GM19099 (cell line): Measurements from ENCODE around the gene PPP1R13B.

ENCODE experiments used
- POLR2A ChIP-seq: IDR thresholded peaks from 3 replicates; pipeline ENCODE4 v1.6.1; 2011; ENCODE audit warnings: low read depth; ENCODE audit not compliant: insufficient read length; ENCODE audit errors: extremely low read depth

The PPP1R13B gene

DNA sequence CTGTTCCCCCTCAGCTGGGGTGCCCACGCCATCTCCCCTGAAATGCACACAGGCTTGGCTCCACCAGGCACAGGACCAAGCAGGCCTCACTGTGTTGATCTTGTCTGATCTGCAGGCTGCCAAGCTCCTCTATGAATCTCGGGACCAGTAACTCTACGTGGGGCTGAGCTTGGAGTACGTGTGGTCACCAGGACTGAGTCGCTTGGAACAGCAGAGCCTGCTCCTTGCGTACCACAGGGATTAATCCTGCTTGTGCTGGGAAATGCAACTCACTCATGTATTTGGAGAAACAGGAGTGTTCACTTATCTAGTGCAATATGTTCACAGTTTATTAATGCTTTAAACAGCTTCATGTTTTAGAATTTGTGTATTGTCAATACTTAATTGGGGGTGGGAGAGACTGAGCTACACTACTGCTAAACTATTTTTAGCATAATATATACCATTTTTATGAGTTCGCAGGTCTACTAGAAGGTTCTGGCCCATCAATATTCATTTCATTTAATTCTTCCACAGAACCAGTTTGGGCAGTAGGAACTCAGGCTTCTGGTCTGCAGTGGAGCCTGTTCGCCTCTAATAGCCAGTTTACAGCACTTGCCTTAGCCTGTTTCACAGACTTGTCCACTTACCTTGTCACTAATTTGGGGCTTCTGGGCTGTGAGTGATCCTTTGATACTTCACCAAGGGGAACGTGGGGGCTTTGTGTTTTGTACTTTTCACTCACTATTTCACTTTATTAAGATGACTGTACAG, 114.3 kb downstream of the PPP1R13B start:
- TF ChIP-seq POLR2A: no peak

DNA sequence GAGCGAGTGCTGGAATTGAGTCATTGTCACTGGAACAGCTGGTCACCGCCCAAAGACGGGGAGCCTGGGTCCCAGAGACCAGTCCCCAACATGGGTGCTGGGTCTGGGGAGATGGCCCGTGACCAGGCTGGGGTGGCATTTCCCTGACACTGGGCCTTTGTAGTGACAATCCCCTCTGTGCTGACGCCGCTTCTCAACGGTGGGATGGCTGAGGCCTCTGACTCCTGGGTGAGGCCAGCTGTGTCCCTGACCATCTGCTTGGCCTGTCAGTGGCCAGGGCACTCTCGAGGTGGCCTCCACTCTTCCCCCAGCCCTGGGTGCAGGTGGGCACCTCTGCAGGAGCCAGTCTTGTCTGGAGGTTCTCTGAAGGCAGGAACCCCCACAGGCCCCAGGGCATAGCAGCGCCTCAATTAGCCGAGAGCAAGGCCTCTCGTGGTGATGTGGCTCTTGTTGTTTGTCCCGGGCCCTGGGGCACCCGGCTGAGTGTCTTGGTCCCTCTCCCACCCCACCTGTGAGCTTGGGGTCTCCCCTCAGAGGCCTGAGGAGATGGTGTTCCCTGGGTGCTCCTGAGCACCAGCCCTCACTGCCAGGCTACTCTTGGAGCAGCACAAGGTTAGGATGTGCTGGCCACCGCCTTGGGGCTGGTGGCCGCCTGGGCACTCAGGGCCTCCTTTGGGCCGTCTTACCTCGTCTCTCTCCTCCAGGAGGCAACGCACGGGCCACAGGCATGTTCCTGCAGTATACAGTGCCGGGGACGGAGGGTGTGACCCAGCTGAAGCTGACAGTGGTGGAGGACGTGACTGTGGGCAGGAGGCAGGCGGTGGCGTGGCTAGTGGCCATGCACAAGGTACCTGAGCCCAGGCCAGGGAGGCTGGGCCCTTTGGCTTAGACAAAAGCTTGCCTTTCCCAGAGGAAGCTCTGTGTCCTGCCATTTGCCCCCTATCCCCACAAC, 115.2 kb downstream of the PPP1R13B start:
- no peak for TF ChIP-seq POLR2A

DNA sequence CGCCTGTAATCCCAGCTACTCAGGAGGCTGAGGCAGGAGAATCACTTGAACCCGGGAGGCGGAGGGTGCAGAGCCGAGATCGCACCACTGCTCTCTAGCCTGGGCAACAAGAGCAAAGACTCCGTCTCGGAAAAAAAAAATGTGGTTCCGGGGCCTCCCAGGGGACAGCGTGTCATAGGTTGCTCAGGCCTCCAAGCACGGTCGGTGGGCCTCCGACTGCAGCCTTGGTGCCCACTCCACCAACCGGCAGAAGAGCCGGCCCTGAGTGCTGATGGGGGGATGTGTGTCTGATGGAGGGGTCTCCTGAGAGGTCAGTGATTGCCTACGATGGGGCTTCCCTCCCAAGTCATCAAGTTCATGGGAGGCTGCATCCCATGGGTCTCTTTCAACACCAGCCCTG, 115.9 kb downstream of the PPP1R13B start:
- TF ChIP-seq POLR2A: no peak

DNA sequence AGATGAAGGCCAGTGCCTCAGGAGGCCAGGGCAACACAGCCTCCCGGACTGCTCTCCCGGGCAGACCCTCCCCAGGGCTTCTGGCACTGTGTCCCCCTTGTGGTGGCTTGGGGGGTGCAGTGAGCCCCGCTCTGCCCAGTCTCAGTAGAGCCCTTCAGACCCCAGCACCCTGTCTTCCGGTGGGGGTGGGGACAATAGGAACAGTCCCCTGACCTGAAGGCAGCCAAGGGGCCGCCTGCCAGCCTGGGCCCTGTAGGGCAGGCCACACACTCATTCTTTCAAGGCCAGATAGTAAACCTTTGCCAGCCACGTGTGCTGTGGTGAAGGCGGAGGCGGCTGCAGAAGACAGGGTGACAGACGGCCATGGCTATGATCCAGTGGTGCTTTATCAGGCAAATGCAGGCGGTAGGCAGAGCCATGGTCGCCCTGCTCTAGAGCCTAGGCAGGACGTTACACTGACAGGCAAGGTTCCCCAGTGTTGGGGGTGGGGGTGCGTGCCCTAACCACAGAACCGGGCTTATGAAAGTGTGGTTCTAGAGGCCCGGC, 116.8 kb downstream of the PPP1R13B start:
- TF ChIP-seq POLR2A: no peak

DNA sequence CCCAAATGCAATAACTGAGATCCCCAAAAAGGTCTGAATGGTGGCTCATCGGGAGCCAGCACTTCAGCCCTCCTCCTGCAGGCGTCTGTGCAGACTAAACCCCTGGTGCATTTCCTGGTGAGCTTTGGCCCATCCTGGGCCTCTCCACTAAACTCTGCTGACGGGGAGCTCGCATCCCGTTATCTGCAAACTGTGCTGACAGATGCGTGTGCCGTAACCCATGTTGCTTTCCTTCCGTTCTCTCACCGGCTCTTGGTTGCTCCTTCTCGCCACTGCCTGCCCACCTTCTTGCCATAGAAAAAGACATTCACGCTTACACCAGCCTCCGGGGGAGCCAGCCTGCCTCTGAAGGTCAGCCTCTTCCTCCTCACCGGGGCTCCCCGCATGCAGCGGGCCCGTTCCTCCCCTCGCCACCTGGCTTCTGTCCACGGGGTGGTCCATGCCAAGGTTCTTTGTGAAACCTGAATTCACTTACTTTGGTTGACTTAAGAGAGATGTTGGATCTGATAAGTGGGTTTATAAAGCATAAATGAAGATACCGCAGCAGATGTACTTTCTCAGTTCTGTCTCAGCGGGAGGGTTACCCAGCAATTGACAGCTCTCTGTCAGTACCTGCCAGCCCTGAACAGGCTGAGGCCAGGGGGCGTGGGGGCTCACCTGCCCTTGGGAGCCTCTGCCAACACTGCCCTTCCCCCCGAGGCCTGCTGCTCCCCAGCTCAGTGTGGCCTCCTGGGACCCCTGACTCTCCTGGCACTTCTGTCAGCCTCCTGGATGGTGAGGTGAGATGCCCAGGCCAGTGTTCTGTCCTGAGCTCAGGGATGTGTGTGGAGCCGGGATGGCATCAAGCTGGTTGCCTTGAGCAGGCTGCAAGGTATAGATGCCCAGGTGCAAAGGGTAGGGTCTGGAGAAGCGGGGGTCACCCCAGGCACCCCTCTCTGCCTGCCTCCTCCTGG, 117.6 kb downstream of the PPP1R13B start:
- no peak for TF ChIP-seq POLR2A

DNA sequence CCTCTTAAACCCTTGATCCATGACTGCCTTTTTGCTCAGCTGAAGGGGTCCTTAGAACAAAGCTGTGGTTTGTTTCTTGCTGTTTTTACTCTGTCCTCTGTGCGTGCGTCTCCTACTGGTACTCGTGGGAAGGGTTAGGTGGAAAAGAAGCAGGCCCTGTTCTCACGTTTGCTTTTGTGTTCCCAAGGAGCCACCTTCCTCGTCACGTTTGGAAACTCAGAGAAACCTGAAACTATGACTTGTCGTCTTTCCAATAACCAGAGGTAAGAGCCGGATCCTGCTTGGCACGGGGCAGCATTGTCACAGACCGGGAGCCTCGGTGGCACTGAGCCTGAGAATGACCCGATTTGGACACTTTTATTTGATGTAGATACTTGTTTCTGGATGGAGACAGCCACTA, 118.7 kb downstream of the PPP1R13B start:
- no peak for TF ChIP-seq POLR2A

DNA sequence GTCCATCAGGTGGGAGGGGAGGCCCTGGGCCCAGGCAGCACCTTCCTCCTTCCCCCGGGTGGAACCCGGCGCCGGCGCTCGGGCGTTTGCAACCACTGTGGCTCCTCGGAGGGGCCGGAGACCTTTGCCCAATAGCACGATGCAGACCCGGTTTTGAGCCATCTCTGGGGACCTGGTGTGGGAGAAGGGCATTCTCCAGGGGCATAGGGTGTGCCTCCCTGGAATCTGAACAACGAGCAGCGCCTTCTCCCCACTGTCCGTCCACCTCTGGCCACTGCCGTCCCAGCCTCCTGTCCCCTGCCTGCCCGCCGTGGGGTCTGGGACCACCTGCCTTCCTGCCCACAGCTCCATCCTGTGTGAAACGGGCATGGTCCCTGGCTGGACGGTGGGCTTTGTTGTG, 119.2 kb downstream of the PPP1R13B start:
- no peak for TF ChIP-seq POLR2A

DNA sequence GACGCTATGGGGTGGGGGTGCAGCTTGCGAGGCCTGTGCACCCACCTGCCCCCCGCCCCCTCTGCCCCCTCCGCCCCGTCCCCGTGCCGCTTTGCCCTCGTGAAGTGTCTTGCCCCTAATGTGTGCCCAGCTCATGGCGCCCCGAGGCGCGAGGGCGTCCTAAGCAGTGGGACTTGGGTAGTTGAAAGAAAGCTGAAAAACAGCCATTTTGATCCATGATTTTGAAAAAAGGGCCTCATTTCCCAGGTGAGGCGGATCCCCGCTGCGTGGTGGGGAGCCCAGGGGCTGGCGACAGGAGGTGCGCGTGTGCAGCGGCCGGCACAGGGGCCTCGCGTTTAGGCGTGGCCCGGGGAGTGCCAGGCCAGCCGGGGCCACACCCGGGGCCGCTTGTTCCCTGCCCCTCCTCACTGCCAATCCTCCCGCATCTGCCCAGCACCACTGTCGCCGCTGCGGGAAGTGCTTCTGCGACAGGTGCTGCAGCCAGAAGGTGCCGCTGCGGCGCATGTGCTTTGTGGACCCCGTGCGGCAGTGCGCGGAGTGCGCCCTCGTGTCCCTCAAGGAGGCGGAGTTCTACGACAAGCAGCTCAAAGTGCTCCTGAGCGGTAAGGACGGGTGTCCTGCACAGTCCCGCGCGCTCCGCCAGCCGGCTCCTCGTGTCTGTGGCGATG, 119.9 kb downstream of the PPP1R13B start:
- TF ChIP-seq POLR2A: no peak

DNA sequence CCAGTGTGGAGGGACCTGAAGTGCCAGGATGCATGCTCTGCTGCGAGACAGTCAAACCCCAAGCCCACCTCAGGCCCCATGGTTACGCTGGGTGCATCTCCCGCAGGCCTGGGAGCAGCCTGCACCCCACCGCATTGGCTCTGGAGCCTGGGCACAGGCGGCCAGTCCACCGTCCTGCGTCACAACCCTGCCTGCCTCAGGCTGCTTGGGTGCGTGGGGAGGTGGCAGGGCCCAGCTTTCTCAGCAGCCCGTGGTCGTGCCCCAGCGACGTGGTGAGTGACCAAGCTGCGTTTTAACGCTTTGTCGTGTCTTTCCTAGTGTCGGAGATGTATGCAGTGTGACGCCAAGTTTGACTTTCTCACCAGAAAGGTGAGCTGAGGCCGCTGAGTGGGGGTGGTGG, 120.9 kb downstream of the PPP1R13B start:
- TF ChIP-seq POLR2A: no peak

DNA sequence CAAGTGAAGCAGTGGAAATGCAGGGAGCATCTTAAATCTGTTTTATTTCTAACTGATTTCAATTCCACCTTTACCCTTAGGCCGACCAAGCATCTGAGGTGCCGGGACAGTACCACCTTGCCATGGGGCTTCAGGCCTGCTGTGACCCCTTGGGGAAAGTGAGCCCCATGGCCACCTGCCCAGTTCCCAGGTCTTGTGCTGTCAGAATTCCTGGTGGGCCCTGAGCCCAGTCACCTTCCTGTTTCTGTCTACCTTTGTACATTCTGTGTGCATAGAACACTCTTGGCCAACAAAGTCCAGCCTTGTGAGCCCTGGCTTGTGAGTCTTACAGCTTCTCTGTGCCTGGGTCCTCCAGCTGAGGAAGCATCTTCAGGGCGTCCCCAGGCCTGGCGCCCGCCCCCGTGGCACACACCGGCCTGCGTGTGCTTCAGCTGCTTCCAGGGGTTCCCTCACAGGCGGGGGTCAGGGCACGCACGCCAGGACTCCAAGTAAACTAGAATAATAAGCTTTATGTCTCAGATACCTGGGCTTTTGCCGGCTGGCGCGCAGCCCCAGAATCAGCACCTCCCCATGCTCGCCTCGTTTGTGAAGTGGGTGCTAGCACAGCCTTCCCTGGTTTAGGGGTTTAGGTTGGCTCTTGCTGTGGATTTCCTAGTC, 121.5 kb downstream of the PPP1R13B start:
- no peak for TF ChIP-seq POLR2A

DNA sequence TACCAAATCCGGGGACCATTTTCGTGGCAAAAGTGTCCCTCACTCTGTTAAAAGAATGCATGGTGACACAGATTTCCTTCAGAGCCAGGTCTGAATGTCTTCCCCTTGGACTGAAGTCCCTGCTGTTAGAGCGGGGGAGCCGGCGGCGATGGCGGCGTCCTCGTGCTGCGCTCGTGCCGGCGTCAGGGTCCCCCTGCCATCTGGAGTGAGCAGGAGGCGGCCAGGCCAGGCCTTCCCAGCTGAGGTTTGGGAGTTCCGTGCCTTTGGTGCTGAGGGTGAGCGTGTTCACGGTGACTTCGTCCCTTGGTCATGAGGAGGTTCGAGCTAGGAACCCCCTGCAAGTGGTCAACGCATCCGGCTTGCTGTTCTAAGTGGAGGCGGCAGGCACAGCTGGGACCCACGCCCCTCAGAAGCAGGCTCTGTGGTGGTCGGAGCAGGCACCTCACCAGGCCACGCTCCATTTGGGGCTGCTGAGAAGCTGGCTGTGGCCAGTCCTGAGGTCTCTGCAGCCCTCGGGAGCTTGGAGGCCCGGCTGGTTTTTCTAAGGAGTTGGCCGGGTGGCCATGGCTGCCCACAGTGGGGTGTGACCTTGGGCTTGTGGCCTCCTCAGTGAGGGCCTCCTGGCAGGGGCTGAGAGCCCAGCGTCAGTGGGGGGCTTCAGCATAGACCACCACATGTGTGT, 122.2 kb downstream of the PPP1R13B start:
- TF ChIP-seq POLR2A: no peak

DNA sequence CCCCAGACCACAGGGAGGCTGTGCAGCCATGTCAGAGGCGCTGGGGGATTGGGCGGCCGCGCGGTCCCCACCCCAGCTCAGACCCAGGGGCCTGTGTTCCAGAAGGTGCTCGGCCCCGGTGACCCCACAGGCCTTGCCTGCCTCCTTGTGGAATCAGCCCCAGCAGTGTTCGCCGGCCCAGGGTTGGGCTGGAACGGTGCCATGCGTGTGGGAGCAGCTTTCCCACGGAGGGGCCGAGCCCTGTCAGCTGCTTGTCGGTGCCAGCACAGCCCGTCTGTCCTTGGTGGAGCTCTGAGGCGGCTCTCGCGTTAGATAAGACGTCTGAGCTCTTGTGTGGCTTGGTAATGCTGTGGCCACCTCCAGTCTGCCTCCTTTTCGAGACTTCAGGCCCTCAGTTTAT, 123.3 kb downstream of the PPP1R13B start:
- no peak for TF ChIP-seq POLR2A

DNA sequence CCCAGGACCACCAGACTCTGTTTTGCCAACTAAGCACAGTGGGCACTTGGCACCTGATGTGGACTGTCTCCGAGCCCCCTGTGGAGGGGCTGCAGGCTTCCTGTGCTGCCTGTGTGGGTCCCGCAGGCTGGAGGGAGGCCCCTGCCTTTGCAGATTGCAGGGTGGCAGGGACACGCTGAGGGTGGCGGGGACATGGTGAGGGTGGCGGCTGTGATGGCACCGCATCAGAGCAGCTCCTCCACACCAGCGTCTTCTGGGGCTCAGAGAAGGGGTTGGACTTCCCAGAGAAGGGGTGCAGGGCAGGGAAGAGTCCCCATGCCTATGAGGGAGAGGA, 123.7 kb downstream of the PPP1R13B start:
- no peak for TF ChIP-seq POLR2A
